ENCODE measurements around the gene ANTXR2. TPM values are rescaled to one million over a fixed set of nuclear protein-coding genes. Genes with fewer than 3 reads are reported as not detected.
A peak's percentile ranks its signal among the peaks of the same experiment; 100 is the strongest.

Gene ANTXR2
- total RNA-seq, 1 experiment from 2014 or later = 7.0 TPM

- H3K4me1 ChIP-seq (ENCODE audit: insufficient read depth, low read length, poor library complexity, severe bottlenecking) = peaks cover 4% of the 10 kb centered on the region
- BruUV-seq (replicated peaks) = no TSS peak
- POLR2A ChIA-PET (ENCODE audit: low non-redundant PET) = no interaction called here
- no peaks in the 10 kb centered on the region for H3K27me3 ChIP-seq (replicated peaks; ENCODE audit: insufficient read depth, low read depth, low read length, poor library complexity)
- no peak overlapping the region for H3K27ac ChIP-seq (ENCODE audit: low read depth, low read length, poor library complexity, severe bottlenecking)
- H3K9me3 ChIP-seq (ENCODE audit: low read depth, low read length, poor library complexity, severe bottlenecking) = no peaks in the 10 kb centered on the region
- intact Hi-C loops (cut with micrococcal nuclease; ENCODE audit: unreplicated experiment) = no loop called here
- DNase-seq (ENCODE audit: low spot score) = peak; percentile 1
- TF ChIP-seq CTCF (conservative IDR thresholded peaks at IDR 0.05; ENCODE audit: low read depth, low read length) = no peak
- no peak for TF ChIP-seq EZH2 (IDR thresholded peaks at IDR 0.05; ENCODE audit: borderline replicate concordance, low read depth, low read length, poor library complexity, severe bottlenecking)
- CTCF ChIA-PET = no interaction called here
- no peak overlapping the region for H3K4me3 ChIP-seq (ENCODE audit: low read depth, low read length, poor library complexity, severe bottlenecking)
- H3K36me3 ChIP-seq (ENCODE audit: insufficient read depth, low read length, poor library complexity, severe bottlenecking) = no peaks in the 10 kb centered on the region
Observed at GRCh38 chr4:80033581-80033980, 39.4 kb downstream of the ANTXR2 start.

GRCh38 chr4:80029364-80029763, 43.7 kb downstream of the ANTXR2 start:
- ChIA-PET CTCF (no interaction called here), POLR2A (ENCODE audit: low non-redundant PET) (no interaction called here)
- H3K27ac ChIP-seq (ENCODE audit: low read depth, low read length, poor library complexity, severe bottlenecking) = no peak overlapping the region
- BruUV-seq (replicated peaks) = no TSS peak
- no peak for DNase-seq (ENCODE audit: low spot score)
- intact Hi-C loops (cut with micrococcal nuclease; ENCODE audit: unreplicated experiment) = no loop called here
- no peak overlapping the region for H3K4me3 ChIP-seq (ENCODE audit: low read depth, low read length, poor library complexity, severe bottlenecking)
- no peaks in the 10 kb centered on the region for H3K27me3 ChIP-seq (replicated peaks; ENCODE audit: insufficient read depth, low read depth, low read length, poor library complexity)
- no peaks in the 10 kb centered on the region for H3K9me3 ChIP-seq (ENCODE audit: low read depth, low read length, poor library complexity, severe bottlenecking)
- TF ChIP-seq EZH2 (IDR thresholded peaks at IDR 0.05; ENCODE audit: borderline replicate concordance, low read depth, low read length, poor library complexity, severe bottlenecking) (no peak), CTCF (conservative IDR thresholded peaks at IDR 0.05; ENCODE audit: low read depth, low read length) (no peak)
- no peaks in the 10 kb centered on the region for H3K4me1 ChIP-seq (ENCODE audit: insufficient read depth, low read length, poor library complexity, severe bottlenecking)
- H3K36me3 ChIP-seq (ENCODE audit: insufficient read depth, low read length, poor library complexity, severe bottlenecking) = no peaks in the 10 kb centered on the region

GRCh38 chr4:80027611-80028010, 45.4 kb downstream of the ANTXR2 start:
- TF ChIP-seq EZH2 (IDR thresholded peaks at IDR 0.05; ENCODE audit: borderline replicate concordance, low read depth, low read length, poor library complexity, severe bottlenecking) (no peak), CTCF (conservative IDR thresholded peaks at IDR 0.05; ENCODE audit: low read depth, low read length) (no peak)
- no TSS peak for BruUV-seq (replicated peaks)
- H3K27ac ChIP-seq (ENCODE audit: low read depth, low read length, poor library complexity, severe bottlenecking) = no peak overlapping the region
- ChIA-PET CTCF (no interaction called here), POLR2A (ENCODE audit: low non-redundant PET) (no interaction called here)
- no peak overlapping the region for H3K4me3 ChIP-seq (ENCODE audit: low read depth, low read length, poor library complexity, severe bottlenecking)
- H3K9me3 ChIP-seq (ENCODE audit: low read depth, low read length, poor library complexity, severe bottlenecking) = no peaks in the 10 kb centered on the region
- no peak for DNase-seq (ENCODE audit: low spot score)
- no peaks in the 10 kb centered on the region for H3K36me3 ChIP-seq (ENCODE audit: insufficient read depth, low read length, poor library complexity, severe bottlenecking)
- H3K27me3 ChIP-seq (replicated peaks; ENCODE audit: insufficient read depth, low read depth, low read length, poor library complexity) = no peaks in the 10 kb centered on the region
- intact Hi-C loops (cut with micrococcal nuclease; ENCODE audit: unreplicated experiment) = no loop called here
- no peaks in the 10 kb centered on the region for H3K4me1 ChIP-seq (ENCODE audit: insufficient read depth, low read length, poor library complexity, severe bottlenecking)
